GM20431 (cell line): ENCODE data around the gene FOLR3.
"Not testable (repeated sequence)": the region's sequence is repeated elsewhere in the genome, so short reads cannot be mapped to it uniquely, and the experiment has no call there.

Source experiments
- in situ Hi-C: fragments of 300-500 bp; cut with MseI, MboI; formaldehyde crosslinking; loops from one replicate; pipeline ENCODE4 v1.15.0; 2020; ENCODE audit warnings: low sequenced_read_pairs; ENCODE audit not compliant: unreplicated experiment

The FOLR3 gene

GRCh38 chr11:72122607-72123006, 12.9 kb upstream of the FOLR3 start:
- in situ Hi-C loops: no loop called here

GRCh38 chr11:72123117-72123653, 12.3 kb upstream of the FOLR3 start:
- in situ Hi-C loops: no loop called here

- in situ Hi-C loops: no loop called here
Observed at GRCh38 chr11:72124046-72124445, 11.5 kb upstream of the FOLR3 start.

- in situ Hi-C loops: no loop called here
Observed at GRCh38 chr11:72125956-72126355, 9.6 kb upstream of the FOLR3 start.

GRCh38 chr11:72127923-72128322, 7.6 kb upstream of the FOLR3 start:
- in situ Hi-C loops: no loop called here

GRCh38 chr11:72129381-72129780, 6.1 kb upstream of the FOLR3 start:
- in situ Hi-C loops: no loop called here

- in situ Hi-C loops: no loop called here
Observed at GRCh38 chr11:72132646-72133045, 2.9 kb upstream of the FOLR3 start.

GRCh38 chr11:72135891-72136683, 562 bp downstream of the FOLR3 start:
- in situ Hi-C loops: no loop called here

- in situ Hi-C loops: no loop called here
Observed at GRCh38 chr11:72136684-72137262, 1.2 kb downstream of the FOLR3 start.

GRCh38 chr11:72138821-72139390, 3.4 kb downstream of the FOLR3 start:
- in situ Hi-C loops: no loop called here

- in situ Hi-C loops: no loop called here
Observed at GRCh38 chr11:72139500-72139899, 4.0 kb downstream of the FOLR3 start.

GRCh38 chr11:72140661-72141060, 5.1 kb downstream of the FOLR3 start:
- in situ Hi-C loops: no loop called here

GRCh38 chr11:72141066-72141465, 5.5 kb downstream of the FOLR3 start:
- in situ Hi-C loops: no loop called here

GRCh38 chr11:72142086-72142485, 6.6 kb downstream of the FOLR3 start:
- in situ Hi-C loops: not testable (repeated sequence)

GRCh38 chr11:72142543-72142942, 7.0 kb downstream of the FOLR3 start:
- in situ Hi-C loops: not testable (repeated sequence)

GRCh38 chr11:72144807-72145565, 9.5 kb downstream of the FOLR3 start:
- in situ Hi-C loops: no loop called here

- in situ Hi-C loops: no loop called here
Observed at GRCh38 chr11:72146625-72147024, 11.1 kb downstream of the FOLR3 start.

- in situ Hi-C loops: no loop called here
Observed at GRCh38 chr11:72150882-72151281, 15.4 kb downstream of the FOLR3 start.

GRCh38 chr11:72153874-72154273, 18.3 kb downstream of the FOLR3 start:
- in situ Hi-C loops: not testable (repeated sequence)

- in situ Hi-C loops: no loop called here
Observed at GRCh38 chr11:72154816-72155215, 19.3 kb downstream of the FOLR3 start.
